SK-N-MC (cell line): ENCODE results near the gene KDM4B.
"Not testable (repeated sequence)": the region's sequence is repeated elsewhere in the genome, so short reads cannot be mapped to it uniquely, and the experiment has no call there.

Source experiments
- DNase-seq: peaks from one replicate; pipeline ENCODE4 v3.0.0-alpha.2; 2011; ENCODE audit warnings: low read depth, low spot score
- H3K27ac ChIP-seq: fragments of 200-600 bp; sonication (generic); 2 replicates; pipeline ENCODE4 v1.5.1; 2016; ENCODE audit warnings: mixed run types
- H3K36me3 ChIP-seq: fragments of 200-600 bp; sonication (generic); 2 replicates; pipeline ENCODE4 v1.6.1; 2017; ENCODE audit warnings: antibody characterized with exemption, low read length, mixed read lengths; ENCODE audit not compliant: insufficient read depth
- H3K4me3 ChIP-seq: fragments of 200-600 bp; sonication (generic); 2 replicates; pipeline ENCODE4 v1.5.1; 2016
- H3K9ac ChIP-seq: fragments of 200-600 bp; sonication (generic); 2 replicates; pipeline ENCODE4 v1.8.0; 2017; ENCODE audit warnings: mixed run types, mixed read lengths; ENCODE audit not compliant: insufficient read length
- H3K9me3 ChIP-seq: fragments of 200-600 bp; sonication (generic); 2 replicates; pipeline ENCODE4 v1.6.1; 2017; ENCODE audit warnings: low read depth, mild to moderate bottlenecking, antibody characterized with exemption, low read length, moderate library complexity, mixed read lengths
- EZH2 ChIP-seq: fragments of 200-600 bp; sonication (generic); IDR thresholded peaks from one replicate; pipeline ENCODE4 v1.6.1; 2017; ENCODE audit warnings: antibody characterized with exemption
- FOXP2 ChIP-seq: optimal IDR thresholded peaks from 2 replicates; pipeline ENCODE3; 2011; ENCODE audit warnings: mild to moderate bottlenecking, moderate library complexity; ENCODE audit not compliant: insufficient read depth; ENCODE audit errors: extremely low read length, control extremely low read depth
- POLR2AphosphoS5 ChIP-seq: IDR thresholded peaks from 2 replicates; pipeline ENCODE4 v1.6.1; 2012; ENCODE audit warnings: mild to moderate bottlenecking, low read depth, low read length, borderline replicate concordance

The KDM4B gene

DNA sequence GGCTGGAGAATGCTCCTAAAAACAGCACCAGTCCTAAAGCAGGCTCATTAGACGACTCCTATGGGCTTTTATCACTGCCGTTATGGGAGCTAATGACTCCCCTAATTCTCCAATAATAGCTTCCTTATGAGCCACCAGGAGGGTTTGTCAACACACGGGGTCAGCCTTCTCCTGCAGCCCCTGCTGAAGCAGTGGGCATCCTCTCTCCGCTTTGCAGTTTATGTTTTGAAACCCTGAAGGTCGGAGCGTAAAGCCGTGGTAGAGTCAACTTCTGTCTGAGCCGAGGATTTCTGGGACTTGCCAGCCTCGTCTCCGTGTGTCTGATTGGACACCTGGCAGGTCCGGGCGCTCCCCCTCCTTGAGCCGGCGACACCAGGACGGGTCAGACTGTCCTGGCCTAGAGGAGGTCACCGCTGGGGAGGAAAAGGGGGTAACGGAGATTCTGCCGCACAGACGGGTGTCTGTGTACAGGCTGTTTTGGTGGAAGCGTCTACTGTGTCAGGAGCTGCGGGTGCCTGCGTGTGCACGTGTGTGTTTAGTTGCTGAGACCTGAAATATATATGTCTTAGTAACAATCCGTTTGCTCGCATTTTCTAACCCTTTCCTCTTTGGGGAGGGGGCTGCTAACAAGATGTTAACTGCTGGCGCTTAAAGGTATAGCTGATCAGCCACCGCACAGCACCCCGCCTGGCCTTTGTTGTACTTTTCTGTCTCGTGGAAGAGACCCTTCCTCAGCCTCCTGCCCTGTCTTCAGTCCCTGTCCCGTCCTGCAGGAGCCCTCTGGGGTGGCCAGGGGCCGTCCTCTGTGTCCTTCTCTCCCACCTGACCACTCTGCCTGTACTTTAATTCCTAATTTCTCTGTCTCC lies 1.9 kb downstream of the KDM4B start:
- peak overlapping the region; percentile 76 for H3K4me3 ChIP-seq
- TF ChIP-seq FOXP2 (no peak), EZH2 (no peak), POLR2AphosphoS5 (no peak)
- no peak for DNase-seq
- H3K27ac ChIP-seq: no peak overlapping the region
- H3K36me3 ChIP-seq: no peaks in the 10 kb centered on the region
- no peaks in the 10 kb centered on the region for H3K9me3 ChIP-seq
- peak overlapping the region; percentile 4 for H3K9ac ChIP-seq

DNA sequence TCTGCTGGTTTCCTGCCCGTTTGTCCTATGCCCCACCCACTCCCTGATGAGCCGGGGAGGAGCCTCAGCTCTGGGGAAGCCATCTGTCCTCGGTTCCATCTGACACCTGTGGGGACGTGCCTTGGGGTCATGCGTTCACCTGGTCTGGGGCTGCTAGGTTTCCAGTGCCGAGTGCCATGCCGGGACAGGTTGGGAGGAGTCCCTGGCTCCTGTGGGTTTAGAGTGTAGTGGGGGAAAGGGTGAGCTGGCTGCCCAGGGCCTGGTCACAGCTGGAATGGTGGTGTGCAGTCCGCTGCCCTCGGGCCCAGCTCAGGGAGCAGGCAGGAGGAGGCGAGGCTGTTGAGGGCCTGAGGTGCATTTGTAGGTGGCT lies 2.5 kb downstream of the KDM4B start:
- no peak for TF ChIP-seq POLR2AphosphoS5
- no peak for TF ChIP-seq FOXP2
- TF ChIP-seq EZH2: no peak
- H3K9me3 ChIP-seq: no peaks in the 10 kb centered on the region
- DNase-seq: no peak
- no peak overlapping the region for H3K9ac ChIP-seq
- no peaks in the 10 kb centered on the region for H3K36me3 ChIP-seq
- H3K27ac ChIP-seq: no peak overlapping the region
- H3K4me3 ChIP-seq: no peak overlapping the region

DNA sequence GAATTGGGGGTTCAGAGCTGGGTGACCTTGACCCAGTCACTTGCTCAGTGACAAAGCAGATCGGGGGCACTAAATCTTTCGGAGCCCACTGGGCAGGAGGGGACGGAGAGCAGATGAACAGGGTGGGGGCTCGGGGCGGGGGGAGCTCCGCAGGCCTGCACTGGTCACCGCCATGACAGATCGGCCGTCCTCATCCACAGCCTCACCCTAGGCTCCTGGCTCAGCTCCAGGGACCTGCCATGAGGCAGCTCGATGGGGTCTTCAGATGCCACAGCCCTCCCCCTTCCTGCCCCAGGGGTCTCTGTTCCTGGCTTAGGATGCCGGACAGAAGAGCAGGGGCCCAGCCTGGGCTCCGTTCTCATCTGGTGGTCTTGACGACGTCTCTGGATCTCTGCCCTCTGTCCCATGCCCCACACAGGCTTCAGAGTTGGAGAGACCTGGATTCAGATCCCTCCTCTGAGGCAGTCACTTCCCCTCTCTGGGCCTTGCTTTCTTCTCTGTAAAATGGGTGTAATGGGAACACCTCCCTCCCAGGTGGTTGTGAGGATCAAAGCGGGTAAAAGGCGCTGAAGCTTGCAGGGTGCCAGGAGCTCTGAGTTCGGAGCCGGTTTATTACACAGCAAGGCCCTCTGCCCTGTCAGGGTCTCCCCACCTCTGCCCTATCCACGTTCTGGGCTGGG lies 3.0 kb downstream of the KDM4B start:
- DNase-seq: no peak
- Histone ChIP-seq H3K9me3 (no peaks in the 10 kb centered on the region), H3K9ac (no peak overlapping the region), H3K27ac (no peak overlapping the region), H3K36me3 (no peaks in the 10 kb centered on the region), H3K4me3 (no peak overlapping the region)
- no peak for TF ChIP-seq POLR2AphosphoS5
- no peak for TF ChIP-seq FOXP2
- TF ChIP-seq EZH2: no peak

DNA sequence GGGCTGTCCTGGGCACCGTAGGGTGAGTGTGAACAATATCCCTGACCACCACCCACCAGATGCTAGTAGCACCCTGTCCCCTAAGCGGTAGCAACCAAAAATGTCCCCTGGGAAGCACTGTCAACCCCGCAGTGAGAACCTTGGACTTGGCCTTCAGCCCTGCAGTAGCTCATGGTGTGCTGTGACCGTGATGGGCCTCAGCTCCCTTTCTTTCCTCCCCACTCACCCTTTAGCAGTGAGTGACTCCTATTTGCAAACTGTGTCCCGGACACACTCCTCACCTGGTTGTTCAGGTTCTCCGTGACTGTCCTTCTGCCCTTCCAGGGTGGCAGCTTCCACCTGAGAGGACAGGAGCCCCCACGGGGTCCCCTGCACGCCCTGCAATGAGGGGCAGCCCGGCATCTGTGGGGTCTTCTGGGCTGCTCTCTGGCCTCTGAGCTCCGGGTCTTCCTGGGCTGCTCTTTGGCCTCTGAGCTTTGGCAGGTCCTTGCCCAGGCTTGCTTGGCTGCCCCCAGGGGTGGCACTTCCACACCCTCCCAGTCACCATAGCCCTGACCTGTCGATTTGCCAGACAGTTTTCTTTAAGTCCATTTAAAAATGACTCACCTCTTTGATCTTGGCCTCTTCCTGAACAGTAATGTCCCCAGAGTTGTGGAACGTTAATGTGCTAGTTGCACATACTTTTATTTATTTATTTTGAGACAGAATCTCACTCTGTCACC lies 3.8 kb downstream of the KDM4B start:
- H3K36me3 ChIP-seq: no peaks in the 10 kb centered on the region
- TF ChIP-seq EZH2 (no peak), POLR2AphosphoS5 (no peak), FOXP2 (no peak)
- no peaks in the 10 kb centered on the region for H3K9me3 ChIP-seq
- H3K4me3 ChIP-seq: no peak overlapping the region
- no peak overlapping the region for H3K27ac ChIP-seq
- no peak for DNase-seq
- no peak overlapping the region for H3K9ac ChIP-seq

DNA sequence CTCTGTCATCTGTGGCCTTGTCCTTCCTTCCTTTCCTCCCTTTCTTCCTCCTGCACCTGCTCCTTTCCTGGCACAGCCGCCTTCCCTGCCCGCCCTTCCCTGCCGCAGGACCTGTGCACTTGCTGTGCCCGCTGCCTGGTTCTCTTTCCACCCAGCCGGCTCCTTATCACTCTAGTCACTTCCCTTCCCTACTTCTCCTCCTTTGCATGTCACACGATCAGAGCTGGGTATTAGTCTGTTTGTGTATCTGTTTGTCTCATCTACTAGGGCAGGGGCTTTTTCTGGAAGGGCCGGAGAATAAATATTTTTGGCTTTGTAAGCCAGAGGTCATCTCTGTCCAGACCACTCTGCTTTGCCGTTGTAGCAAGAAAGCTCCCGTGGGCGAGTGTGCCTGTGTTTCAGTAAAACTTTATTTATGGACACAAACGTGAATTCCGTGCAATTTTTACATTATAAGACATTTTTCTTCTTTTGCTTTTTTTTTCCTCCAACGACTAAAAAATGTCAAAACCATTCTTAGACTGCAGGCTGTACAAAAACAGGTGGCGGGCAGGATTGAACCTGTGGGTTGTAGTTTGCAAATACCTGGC lies 6.1 kb downstream of the KDM4B start:
- Histone ChIP-seq H3K9me3 (no peaks in the 10 kb centered on the region), H3K36me3 (no peaks in the 10 kb centered on the region), H3K27ac (no peak overlapping the region), H3K4me3 (no peak overlapping the region), H3K9ac (no peak overlapping the region)
- TF ChIP-seq EZH2 (no peak), POLR2AphosphoS5 (no peak), FOXP2 (no peak)
- DNase-seq: no peak

DNA sequence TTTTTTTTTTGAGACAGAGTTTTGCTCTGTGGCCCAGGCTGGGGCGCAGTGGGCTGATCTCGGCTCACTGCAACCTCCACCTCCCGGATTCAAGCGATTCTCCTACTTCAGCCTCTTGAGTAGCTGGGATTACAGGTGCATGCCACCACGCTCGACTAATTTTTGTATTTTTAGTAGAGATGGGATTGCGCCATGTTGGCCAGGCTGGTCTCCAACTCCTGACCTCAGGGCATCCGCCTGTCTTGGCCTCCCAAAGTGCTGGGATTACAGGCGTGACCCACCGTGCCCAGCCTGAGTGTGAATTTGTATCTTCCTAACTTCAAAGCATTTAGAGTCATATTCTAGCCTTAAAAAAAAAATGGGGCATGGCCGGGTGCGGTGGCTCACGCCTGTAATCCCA lies 6.7 kb downstream of the KDM4B start:
- DNase-seq, H3K27ac ChIP-seq: not testable (repeated sequence)

DNA sequence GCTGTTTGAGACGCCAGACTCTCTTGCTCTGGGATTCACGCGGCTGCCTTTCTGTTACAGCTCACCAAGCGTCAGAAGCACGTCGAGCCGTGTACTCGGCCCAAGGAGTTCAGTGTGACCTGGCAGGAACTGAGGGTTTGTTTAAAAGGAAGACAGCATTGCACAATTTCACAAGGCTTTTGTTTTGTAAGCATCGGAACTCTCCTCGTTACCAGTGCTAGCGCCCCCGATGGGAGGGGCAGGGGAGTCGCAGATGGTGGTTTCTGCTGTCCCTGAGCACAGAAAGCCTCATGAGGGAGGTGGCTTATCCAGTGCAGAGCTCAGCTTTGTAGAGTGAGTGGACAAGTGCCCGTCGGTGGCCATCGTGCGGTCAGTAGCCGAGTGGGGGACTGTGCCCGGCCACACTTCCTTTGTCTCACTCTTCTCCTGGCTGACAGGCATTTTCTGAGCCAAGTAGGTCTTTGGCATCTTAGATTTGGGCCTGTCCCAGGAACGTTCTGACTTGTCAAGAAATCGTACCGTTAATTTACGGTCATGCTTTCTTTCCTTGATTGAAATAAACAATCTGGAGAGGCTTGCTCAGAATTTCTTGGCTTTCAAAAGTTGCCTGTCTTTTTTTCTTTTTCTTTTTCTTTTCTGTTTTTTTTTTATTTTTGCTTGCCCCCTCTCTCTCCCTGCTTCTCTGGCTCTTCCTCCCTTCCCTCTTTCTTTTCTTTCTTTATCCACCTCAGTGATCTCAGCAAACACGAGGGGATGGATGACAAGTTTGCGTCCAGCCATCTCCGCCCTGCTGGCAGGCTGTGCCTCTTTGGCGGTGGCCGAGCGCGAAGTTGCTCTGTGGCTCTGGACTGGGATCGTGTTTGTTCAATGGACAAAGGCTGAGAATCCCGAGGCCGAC lies 7.7 kb downstream of the KDM4B start:
- no peak overlapping the region for H3K27ac ChIP-seq
- no peak for DNase-seq
- TF ChIP-seq POLR2AphosphoS5 (no peak), FOXP2 (no peak), EZH2 (no peak)
- H3K9me3 ChIP-seq: no peaks in the 10 kb centered on the region
- H3K36me3 ChIP-seq: no peaks in the 10 kb centered on the region
- H3K4me3 ChIP-seq: no peak overlapping the region
- H3K9ac ChIP-seq: peak overlapping the region; percentile 15

More for the DNA sequence above, 6.7 kb downstream of the KDM4B start:
- not testable (repeated sequence) for H3K9ac ChIP-seq, H3K36me3 ChIP-seq, H3K4me3 ChIP-seq, H3K9me3 ChIP-seq
